HepG2 (cell line): ENCODE measurements around the gene SLC25A19. TPM values are rescaled to one million over a fixed set of nuclear protein-coding genes. Genes with fewer than 3 reads are reported as not detected.

Experiments
- ARHGAP35 ChIP-seq: sonication (generic); formaldehyde crosslinking; IDR thresholded peaks from 2 replicates; pipeline ENCODE4 v1.9.0; 2022; ENCODE audit warnings: mild to moderate bottlenecking, inconsistent platforms, moderate library complexity, missing genetic modification reagents, borderline replicate concordance
- CCDC6 ChIP-seq: sonication (generic); formaldehyde crosslinking; IDR thresholded peaks from 2 replicates; pipeline ENCODE4 v1.8.1; 2022; ENCODE audit warnings: mild to moderate bottlenecking, missing genetic modification reagents, moderate library complexity
- NPAS2 ChIP-seq: sonication (generic); formaldehyde crosslinking; IDR thresholded peaks from 2 replicates; pipeline ENCODE4 v1.8.0; 2022; ENCODE audit warnings: mild to moderate bottlenecking, missing genetic modification reagents, borderline replicate concordance
- RARG ChIP-seq: sonication (generic); formaldehyde crosslinking; IDR thresholded peaks from 2 replicates; pipeline ENCODE4 v1.4.0; 2020; ENCODE audit warnings: low read depth, mild to moderate bottlenecking, missing genetic modification reagents
- SMAD9 ChIP-seq: sonication (generic); formaldehyde crosslinking; IDR thresholded peaks from 2 replicates; pipeline ENCODE4 v1.5.1; 2020; ENCODE audit warnings: mild to moderate bottlenecking, missing genetic modification reagents
- ZNF33B ChIP-seq: sonication (generic); formaldehyde crosslinking; IDR thresholded peaks from 2 replicates; pipeline ENCODE4 v1.5.1; 2020; ENCODE audit warnings: mild to moderate bottlenecking, missing genetic modification reagents
- polyA plus RNA-seq, 8 experiments: library from polyadenylated mRNA; depleted of rRNA in 3 of 8; stranded (reverse) in 7 of 8; unstranded in 1 of 8; fragments of >200 nt; fragmentation: Illumina TruSeq in 4 of 8; extraction: Trizol in 4 of 8; gene quantifications; 2 replicates each; pipeline versions ENCODE4 v1.2.1 to v1.2.3, GENCODE V29; 2011 to 2016; ENCODE audit warnings: low read depth in 4 of 8, missing spikeins in 1 of 8, mixed read lengths in 1 of 8; ENCODE audit not compliant: insufficient read depth in 1 of 8
- total RNA-seq, 5 experiments: library from RNA; depleted of rRNA; stranded (reverse); fragments of >200 nt; fragmentation: Illumina TruSeq; extraction: Trizol; gene quantifications; 2 replicates each; pipeline ENCODE4 v1.2.3, GENCODE V29; 2016; ENCODE audit warnings: low read depth in 1 of 5
- TF ChIP-seq, protein P1 (sequence below): sonication (generic); formaldehyde crosslinking; IDR thresholded peaks from 2 replicates; pipeline ENCODE4 v1.5.0; 2020; ENCODE audit warnings: mild to moderate bottlenecking, missing genetic modification reagents
- TF ChIP-seq, protein P2 (sequence below): sonication (generic); formaldehyde crosslinking; IDR thresholded peaks from 2 replicates; pipeline ENCODE4 v1.5.0; 2020; ENCODE audit warnings: missing genetic modification reagents, mild to moderate bottlenecking, borderline replicate concordance
- TF ChIP-seq, protein P3 (sequence below): IDR thresholded peaks from 2 replicates; pipeline ENCODE4 v1.6.1; 2016; ENCODE audit warnings: low read depth, missing genetic modification reagents, missing compliant biosample characterization
- TF ChIP-seq, protein P4 (sequence below): sonication (generic); formaldehyde crosslinking; IDR thresholded peaks from 2 replicates; pipeline ENCODE4 v1.5.0; 2020; ENCODE audit warnings: mild to moderate bottlenecking, missing genetic modification reagents, borderline replicate concordance
- TF ChIP-seq, protein P5 (sequence below): IDR thresholded peaks from 2 replicates; pipeline ENCODE4 v1.6.1; 2016

SLC25A19 gene
- total and polyA plus RNA-seq, 2 of the 13 experiments (the other 11 are each of a cell fraction or from before 2014, with no cell fraction given): 24.4 to 41.4 TPM

DNA sequence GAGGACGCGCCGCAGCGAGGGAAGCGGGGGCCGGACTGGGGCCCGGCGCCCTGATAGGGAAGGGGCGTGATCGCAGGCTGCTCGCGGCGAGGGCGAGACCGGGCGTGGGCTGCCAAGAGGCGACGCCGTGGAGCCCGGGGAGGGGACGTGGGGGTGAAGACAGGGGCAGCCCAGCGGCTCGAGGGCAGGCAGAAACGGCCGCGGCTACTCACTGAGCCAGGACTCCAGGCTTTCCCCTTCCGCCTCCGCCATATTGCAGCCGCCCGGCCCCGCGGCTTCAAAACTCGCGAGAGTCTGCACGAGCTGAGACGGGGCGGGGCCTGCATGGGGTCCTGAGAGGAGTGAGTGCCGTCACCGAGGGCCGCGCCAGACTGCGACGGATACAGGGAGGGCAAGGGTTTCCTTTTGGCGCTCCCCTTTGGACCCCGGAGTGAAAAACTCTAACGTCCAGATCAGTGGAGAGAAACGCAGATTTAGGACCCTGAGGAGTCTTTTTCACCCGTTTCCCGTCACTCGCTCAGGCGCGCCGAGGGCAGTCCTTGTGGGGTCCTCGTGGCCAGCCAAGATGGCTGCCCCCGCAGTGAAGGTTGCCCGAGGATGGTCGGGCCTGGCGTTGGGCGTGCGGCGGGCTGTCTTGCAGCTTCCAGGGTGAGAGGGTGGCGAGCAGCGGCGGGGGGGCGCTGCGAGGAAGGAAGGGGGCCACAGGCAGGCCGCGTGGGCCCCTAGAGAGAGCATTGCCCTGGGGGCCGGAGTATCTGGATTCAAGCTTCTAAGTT, 27.7 kb downstream of the SLC25A19 start, which contains the start of the genes GGA3 and MRPS7 (continued):
- TF ChIP-seq, protein P1, sequence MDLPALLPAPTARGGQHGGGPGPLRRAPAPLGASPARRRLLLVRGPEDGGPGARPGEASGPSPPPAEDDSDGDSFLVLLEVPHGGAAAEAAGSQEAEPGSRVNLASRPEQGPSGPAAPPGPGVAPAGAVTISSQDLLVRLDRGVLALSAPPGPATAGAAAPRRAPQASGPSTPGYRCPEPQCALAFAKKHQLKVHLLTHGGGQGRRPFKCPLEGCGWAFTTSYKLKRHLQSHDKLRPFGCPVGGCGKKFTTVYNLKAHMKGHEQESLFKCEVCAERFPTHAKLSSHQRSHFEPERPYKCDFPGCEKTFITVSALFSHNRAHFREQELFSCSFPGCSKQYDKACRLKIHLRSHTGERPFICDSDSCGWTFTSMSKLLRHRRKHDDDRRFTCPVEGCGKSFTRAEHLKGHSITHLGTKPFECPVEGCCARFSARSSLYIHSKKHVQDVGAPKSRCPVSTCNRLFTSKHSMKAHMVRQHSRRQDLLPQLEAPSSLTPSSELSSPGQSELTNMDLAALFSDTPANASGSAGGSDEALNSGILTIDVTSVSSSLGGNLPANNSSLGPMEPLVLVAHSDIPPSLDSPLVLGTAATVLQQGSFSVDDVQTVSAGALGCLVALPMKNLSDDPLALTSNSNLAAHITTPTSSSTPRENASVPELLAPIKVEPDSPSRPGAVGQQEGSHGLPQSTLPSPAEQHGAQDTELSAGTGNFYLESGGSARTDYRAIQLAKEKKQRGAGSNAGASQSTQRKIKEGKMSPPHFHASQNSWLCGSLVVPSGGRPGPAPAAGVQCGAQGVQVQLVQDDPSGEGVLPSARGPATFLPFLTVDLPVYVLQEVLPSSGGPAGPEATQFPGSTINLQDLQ (CRISPR knock-in tag): 0 out of 2 replicates have a peak, but pooled peaks have one; percentile 25
- TF ChIP-seq, protein P2, sequence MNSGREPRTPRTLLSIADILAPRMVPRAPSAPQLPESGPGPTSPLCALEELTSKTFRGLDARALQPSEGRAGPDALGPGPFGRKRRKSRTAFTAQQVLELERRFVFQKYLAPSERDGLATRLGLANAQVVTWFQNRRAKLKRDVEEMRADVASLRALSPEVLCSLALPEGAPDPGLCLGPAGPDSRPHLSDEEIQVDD: no peak
- TF ChIP-seq CCDC6 (CRISPR knock-in tag): peak; percentile 30; the same call in 1 of the 2 replicates
- TF ChIP-seq, protein P3, sequence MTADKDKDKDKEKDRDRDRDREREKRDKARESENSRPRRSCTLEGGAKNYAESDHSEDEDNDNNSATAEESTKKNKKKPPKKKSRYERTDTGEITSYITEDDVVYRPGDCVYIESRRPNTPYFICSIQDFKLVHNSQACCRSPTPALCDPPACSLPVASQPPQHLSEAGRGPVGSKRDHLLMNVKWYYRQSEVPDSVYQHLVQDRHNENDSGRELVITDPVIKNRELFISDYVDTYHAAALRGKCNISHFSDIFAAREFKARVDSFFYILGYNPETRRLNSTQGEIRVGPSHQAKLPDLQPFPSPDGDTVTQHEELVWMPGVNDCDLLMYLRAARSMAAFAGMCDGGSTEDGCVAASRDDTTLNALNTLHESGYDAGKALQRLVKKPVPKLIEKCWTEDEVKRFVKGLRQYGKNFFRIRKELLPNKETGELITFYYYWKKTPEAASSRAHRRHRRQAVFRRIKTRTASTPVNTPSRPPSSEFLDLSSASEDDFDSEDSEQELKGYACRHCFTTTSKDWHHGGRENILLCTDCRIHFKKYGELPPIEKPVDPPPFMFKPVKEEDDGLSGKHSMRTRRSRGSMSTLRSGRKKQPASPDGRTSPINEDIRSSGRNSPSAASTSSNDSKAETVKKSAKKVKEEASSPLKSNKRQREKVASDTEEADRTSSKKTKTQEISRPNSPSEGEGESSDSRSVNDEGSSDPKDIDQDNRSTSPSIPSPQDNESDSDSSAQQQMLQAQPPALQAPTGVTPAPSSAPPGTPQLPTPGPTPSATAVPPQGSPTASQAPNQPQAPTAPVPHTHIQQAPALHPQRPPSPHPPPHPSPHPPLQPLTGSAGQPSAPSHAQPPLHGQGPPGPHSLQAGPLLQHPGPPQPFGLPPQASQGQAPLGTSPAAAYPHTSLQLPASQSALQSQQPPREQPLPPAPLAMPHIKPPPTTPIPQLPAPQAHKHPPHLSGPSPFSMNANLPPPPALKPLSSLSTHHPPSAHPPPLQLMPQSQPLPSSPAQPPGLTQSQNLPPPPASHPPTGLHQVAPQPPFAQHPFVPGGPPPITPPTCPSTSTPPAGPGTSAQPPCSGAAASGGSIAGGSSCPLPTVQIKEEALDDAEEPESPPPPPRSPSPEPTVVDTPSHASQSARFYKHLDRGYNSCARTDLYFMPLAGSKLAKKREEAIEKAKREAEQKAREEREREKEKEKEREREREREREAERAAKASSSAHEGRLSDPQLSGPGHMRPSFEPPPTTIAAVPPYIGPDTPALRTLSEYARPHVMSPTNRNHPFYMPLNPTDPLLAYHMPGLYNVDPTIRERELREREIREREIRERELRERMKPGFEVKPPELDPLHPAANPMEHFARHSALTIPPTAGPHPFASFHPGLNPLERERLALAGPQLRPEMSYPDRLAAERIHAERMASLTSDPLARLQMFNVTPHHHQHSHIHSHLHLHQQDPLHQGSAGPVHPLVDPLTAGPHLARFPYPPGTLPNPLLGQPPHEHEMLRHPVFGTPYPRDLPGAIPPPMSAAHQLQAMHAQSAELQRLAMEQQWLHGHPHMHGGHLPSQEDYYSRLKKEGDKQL (CRISPR knock-in tag): no peak
- peak; percentile 72; the same call in 1 of the 2 replicates for TF ChIP-seq RARG (CRISPR knock-in tag)
- TF ChIP-seq, protein P4, sequence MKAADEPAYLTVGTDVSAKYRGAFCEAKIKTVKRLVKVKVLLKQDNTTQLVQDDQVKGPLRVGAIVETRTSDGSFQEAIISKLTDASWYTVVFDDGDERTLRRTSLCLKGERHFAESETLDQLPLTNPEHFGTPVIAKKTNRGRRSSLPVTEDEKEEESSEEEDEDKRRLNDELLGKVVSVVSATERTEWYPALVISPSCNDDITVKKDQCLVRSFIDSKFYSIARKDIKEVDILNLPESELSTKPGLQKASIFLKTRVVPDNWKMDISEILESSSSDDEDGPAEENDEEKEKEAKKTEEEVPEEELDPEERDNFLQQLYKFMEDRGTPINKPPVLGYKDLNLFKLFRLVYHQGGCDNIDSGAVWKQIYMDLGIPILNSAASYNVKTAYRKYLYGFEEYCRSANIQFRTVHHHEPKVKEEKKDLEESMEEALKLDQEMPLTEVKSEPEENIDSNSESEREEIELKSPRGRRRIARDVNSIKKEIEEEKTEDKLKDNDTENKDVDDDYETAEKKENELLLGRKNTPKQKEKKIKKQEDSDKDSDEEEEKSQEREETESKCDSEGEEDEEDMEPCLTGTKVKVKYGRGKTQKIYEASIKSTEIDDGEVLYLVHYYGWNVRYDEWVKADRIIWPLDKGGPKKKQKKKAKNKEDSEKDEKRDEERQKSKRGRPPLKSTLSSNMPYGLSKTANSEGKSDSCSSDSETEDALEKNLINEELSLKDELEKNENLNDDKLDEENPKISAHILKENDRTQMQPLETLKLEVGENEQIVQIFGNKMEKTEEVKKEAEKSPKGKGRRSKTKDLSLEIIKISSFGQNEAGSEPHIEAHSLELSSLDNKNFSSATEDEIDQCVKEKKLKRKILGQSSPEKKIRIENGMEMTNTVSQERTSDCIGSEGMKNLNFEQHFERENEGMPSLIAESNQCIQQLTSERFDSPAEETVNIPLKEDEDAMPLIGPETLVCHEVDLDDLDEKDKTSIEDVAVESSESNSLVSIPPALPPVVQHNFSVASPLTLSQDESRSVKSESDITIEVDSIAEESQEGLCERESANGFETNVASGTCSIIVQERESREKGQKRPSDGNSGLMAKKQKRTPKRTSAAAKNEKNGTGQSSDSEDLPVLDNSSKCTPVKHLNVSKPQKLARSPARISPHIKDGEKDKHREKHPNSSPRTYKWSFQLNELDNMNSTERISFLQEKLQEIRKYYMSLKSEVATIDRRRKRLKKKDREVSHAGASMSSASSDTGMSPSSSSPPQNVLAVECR: peak; percentile 92; the same call in 1 of the 2 replicates
- no peak; the same call in 1 of the 2 replicates for TF ChIP-seq ARHGAP35
- peak; percentile 83 for TF ChIP-seq SMAD9 (CRISPR knock-in tag)
- TF ChIP-seq NPAS2 (CRISPR knock-in tag): no peak
- peak; percentile 77 for TF ChIP-seq ZNF33B (CRISPR knock-in tag)
- TF ChIP-seq, protein P5, sequence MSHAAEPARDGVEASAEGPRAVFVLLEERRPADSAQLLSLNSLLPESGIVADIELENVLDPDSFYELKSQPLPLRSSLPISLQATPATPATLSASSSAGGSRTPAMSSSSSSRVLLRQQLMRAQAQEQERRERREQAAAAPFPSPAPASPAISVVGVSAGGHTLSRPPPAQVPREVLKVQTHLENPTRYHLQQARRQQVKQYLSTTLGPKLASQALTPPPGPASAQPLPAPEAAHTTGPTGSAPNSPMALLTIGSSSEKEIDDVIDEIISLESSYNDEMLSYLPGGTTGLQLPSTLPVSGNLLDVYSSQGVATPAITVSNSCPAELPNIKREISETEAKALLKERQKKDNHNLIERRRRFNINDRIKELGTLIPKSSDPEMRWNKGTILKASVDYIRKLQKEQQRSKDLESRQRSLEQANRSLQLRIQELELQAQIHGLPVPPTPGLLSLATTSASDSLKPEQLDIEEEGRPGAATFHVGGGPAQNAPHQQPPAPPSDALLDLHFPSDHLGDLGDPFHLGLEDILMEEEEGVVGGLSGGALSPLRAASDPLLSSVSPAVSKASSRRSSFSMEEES (CRISPR knock-in tag): peak; percentile 49; the same call in 1 of the 2 replicates
